SHP77 treated with DMSO at 0.1 percent for 48 hours (cell line): Measurements from ENCODE around the gene NCSTN.

Experiments
- DNase-seq: peaks from one replicate; lab custom pipeline; 2025; lab: John Stamatoyannopoulos, UW

Gene NCSTN

DNA sequence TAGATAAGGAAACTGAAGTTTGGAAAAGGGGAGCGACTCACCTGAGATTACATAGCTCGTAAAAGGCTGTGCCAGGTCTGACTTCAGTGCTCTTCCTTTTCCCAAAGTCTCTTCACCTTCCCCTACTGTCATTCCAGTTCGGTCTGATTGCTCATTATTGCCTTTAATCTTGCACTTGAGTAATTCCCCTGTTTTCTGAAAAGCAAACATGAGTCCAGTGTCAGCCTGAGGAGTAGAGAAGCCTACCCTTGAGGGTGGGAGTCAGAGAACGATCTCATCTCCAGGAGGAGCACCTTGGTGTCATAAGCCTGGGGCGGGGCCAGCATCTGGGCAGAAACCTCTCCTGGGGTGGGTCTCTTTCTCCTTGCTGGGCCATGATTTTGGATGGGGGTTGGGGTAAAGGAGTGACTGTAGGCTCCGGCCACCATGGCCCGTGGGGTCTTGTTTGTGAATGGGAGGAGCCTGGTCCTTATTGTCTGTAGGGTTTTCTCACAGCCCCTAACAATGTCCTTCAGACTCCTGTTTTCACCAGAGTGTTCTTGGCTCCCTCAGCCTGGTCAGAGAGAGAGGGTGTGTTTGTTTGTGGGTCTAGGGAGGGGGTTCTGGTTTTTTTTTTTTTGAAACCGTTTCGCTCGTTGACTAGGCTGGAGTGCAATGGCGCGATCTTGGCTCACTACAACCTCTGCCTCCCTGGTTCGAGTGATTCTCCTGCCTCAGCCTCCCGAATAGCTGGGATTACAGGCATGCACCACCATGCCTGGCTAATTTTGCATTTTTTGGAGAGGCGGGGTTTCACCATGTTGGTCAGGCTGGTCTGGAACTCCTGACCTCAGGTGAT is 63.2 kb downstream of the NCSTN start:
- DNase-seq, result no peak

DNA sequence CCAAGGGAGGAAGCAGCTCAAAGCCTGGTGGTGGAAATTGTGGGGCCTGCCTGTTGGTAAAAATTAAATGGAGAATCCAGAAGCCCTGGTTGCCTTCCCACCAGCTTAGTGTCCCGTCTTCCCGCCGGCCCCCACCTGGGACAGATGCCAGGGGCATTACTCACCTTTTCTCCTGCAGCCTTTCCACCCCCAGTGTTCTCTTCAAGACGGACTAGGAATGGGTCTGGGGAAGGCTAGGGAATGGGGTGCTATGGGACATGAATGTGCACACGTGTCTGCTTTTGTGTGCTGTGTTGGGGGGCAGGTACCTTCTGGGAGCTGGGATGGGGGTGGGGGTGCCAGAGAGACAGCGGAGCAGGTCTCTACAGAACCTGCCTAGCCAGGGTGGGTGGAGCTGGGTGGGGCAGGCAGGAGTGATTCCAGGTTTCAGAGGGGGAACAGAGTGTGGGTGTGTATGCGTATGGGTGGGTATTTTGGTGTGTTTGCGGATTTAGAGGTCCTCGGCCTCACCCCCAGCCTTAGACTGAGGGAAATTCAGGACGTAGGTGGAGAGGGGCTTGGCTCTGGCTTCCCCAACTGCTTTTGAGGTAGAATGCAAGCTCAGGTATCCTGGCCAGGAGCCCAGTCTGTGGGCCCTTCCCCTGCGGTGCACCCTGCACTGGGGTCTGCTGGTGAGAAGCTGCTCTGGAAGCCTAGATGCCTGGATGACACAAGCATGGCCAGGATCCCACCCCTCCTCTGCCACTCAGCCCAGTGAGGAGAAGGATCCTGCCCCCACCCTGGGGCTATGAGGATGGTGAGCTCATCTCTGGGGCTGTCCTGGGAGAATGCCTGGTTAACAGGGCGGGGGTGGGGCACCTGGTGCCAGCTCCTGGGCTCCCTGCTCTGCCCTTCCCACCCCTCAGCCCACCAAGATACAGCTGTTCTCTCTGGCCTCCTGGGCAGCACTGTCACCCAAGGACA is 64.9 kb downstream of the NCSTN start:
- DNase-seq, result no peak
